D341Med (cell line): ENCODE data around the gene HAUS6.
"Not testable (repeated sequence)": the region's sequence is repeated elsewhere in the genome, so short reads cannot be mapped to it uniquely, and the experiment has no call there.

ENCODE experiments used
- DNase-seq: peaks from one replicate; pipeline ENCODE4 v3.0.0; 2012; ENCODE audit warnings: low spot score

The HAUS6 gene

DNA sequence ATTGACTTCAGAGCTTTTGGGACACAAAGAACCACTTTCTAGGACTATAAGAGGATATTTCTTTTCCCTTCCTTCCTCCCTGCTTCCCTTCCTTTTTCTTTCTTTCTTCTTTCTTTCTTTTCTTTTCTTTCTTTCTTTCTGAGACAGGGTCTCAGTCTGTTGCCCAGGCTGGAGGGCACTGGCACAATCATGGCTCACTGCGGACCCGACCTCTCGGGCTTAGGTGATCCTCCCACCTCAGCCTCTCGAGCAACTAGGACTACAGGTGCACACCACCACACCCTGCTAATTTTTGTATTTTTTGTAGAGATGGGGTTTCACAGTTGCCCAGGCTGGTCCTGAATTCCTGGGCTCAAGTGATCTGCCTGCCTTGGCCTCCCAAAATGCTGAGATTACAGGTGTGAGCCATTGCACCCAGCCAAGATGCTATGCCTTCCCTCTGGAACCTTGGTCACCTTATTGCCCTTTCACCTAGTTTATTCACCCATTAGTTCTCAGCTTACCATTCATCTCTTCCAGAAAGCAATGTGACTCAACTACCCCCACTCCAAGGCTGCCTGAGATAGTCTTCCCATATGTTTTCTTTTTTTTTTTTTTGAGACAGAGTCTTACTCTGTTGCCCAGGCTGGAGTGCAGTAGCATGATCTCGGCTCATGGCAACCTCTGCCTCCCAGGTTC is 14.5 kb upstream of the HAUS6 start:
- no peak for DNase-seq

DNA sequence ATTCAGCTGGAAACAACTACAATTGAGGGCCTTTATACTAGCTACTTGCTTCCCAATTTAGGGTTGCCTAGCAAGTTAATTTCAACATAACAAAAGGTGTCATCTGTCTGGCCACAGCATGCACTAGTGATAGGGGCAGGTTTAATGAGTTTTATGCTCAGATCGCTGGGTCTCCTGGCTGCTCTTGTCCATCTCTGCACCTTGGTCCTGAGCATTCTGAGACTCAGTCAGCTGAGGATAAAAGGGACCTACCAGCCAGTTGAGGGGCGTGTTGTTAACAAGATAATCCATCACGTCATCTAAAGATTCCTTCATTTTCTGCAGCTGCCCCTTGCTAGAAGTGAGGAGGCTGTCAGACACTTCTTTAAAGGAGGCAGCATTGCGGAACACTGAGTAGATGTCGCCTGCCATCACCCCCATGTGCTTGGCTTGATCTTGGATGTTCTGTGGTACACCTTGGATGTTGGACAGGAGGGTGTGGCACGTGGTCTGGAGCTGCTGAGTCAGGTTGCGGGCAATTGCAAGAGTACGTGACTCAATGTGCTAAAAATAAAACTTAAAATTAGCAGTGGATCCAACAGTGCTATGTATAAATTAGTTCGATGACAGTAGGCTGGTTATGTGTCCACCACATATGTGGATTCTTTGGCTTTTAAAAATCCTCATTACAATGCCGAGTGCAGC is 13.5 kb upstream of the HAUS6 start:
- DNase-seq = no peak

- no peak for DNase-seq
Observed at GRCh38 chr9:19114680-19115270, 12.1 kb upstream of the HAUS6 start.

GRCh38 chr9:19113964-19114679 is 11.4 kb upstream of the HAUS6 start:
- DNase-seq = no peak

GRCh38 chr9:19113064-19113611 is 10.4 kb upstream of the HAUS6 start:
- not testable (repeated sequence) for DNase-seq

DNA sequence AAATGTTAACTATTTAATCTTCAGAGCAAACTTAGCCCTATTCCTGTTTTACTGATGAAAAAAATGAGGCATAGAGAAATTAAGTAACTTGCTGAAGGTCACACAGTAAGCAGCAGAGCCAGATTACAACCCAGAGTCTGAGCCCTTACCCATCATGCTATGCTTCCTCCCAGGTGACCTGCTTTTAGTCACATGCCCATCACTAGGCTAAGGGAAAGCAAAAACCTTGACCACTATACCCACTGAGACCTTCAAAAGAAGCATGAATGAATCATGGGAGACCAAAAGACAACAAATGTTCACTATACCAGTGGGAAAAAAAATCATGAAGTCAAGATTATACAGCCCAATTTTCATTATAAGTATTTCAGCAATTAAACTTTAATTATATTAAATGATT is 5.3 kb upstream of the HAUS6 start:
- DNase-seq = no peak

GRCh38 chr9:19104515-19105282 is 2.0 kb upstream of the HAUS6 start:
- no peak for DNase-seq

- peak; percentile 49 for DNase-seq
Observed at GRCh38 chr9:19102181-19102630, 498 bp downstream of the HAUS6 start.

- no peak for DNase-seq
Observed at GRCh38 chr9:19101203-19101602, 1.5 kb downstream of the HAUS6 start.

- not testable (repeated sequence) for DNase-seq
Observed at GRCh38 chr9:19097431-19097830, 5.3 kb downstream of the HAUS6 start.

DNA sequence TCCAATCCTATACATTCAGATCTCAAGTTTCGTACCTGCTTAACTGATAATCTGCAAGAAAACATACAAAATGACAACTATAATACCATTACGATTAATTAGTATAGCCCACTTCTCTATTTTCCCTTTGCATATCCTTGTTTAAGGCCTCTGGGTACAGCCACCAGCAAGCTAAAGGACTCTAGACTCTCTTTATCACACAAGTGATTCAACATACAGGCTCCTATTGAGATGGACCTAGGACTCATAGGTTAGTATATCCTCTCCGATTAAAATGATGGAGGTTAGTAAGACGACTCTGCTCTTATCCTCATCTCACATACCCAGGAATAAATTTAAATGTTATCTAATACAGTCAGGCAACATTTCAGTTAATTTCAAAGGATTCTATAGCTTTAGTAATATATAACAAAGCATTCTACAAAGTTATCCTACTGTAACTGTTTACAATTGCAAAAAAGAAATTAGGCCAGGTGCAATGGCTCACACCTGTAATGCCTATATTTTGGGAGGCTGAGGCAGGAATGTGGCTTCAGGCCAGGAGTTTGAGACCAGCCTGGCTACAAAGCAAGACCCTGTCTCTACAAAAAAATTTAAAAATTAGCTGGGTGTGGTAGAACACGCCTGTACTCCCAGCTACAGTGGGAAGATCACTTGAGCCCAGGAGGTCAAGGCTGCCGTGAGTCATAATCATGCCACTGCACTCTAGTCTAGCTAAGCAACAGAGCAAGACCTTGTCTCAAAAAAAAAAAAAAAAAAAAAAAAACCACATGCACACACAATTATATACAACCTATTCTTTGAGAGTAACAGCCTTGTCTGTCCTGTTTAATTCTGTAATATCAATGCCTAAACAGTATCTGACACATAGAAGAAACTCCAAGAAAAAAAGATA is 15.4 kb downstream of the HAUS6 start:
- no peak for DNase-seq

DNA sequence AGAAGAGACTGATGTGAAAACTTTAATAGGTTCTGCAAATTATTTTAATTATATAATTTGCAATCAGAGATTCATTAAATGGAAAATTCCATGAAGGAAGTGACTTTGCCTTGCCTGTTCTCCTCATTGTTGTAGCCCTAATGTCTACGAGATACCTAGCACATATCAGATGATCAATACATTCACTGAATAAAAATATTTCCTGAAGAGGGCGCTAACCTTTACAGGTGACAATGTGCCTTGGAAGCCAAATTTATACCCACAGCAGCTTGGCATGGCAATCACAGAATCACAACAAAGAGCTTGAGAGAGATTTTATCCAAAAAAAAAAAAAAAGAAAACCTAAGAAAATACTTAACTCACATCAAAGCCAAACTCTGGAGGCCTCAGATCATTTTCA is 17.4 kb downstream of the HAUS6 start:
- peak; percentile 37 for DNase-seq

GRCh38 chr9:19074836-19075235 is 27.9 kb downstream of the HAUS6 start:
- DNase-seq = no peak

- no peak for DNase-seq
Observed at GRCh38 chr9:19074229-19074628, 28.5 kb downstream of the HAUS6 start.

DNA sequence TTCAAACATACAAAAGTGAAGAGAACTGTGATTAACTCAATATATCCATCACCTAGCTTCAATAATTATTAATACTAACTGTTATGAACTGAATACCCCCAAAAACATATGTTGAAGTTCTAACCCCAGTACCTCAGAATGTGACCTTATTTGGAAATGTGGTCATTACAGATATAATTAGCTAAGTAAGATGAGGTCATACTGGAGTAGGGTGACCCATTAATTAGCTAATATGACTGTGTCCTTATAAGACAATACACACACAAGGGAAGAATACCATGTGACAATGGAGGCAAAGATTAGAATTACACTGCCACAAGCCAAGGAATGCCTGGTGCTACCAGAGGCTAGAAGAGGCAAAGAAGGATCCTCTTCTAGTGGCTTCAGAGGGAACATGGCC is 45.7 kb downstream of the HAUS6 start:
- no peak for DNase-seq

GRCh38 chr9:19050637-19051591 is 51.8 kb downstream of the HAUS6 start:
- no peak for DNase-seq

DNA sequence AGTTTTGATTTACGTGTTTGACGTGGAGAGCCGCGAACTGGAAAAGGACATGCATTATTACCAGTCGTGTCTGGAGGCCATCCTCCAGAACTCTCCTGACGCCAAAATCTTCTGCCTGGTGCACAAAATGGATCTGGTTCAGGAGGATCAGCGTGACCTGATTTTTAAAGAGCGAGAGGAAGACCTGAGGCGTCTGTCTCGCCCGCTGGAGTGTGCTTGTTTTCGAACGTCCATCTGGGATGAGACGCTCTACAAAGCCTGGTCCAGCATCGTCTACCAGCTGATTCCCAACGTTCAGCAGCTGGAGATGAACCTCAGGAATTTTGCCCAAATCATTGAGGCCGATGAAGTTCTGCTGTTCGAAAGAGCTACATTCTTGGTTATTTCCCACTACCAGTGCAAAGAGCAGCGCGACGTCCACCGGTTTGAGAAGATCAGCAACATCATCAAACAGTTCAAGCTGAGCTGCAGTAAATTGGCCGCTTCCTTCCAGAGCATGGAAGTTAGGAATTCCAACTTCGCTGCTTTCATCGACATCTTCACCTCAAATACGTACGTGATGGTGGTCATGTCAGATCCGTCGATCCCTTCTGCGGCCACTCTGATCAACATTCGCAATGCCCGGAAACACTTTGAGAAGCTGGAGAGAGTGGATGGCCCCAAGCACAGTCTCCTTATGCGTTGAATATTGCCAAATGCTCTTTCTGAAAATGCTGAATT is 52.6 kb downstream of the HAUS6 start:
- DNase-seq = peak; percentile 34
